ENCODE results near the gene PNPLA1. TPM values are rescaled to one million over a fixed set of nuclear protein-coding genes. Genes with fewer than 3 reads are reported as not detected.
"Not testable (repeated sequence)": the region's sequence is repeated elsewhere in the genome, so short reads cannot be mapped to it uniquely, and the experiment has no call there.

The PNPLA1 gene
- total RNA-seq, 1 donor from 2014 or later: not detected

- no peaks in the 10 kb centered on the region for H3K36me3 ChIP-seq (ENCODE audit: control insufficient read depth, insufficient read depth, low read length)
- TF ChIP-seq CTCF (IDR thresholded peaks at IDR 0.05; ENCODE audit: insufficient read depth, low read length, poor library complexity, severe bottlenecking): no peak
- no peak overlapping the region for H3K4me3 ChIP-seq (ENCODE audit: low read depth, low read length)
- DNase-seq (ENCODE audit: low read depth): no peak
- H3K27me3 ChIP-seq (ENCODE audit: control insufficient read depth, insufficient read depth, low read length): peaks cover 19% of the 10 kb centered on the region
Measured at GRCh38 chr6:36335465-36336207, 65.8 kb downstream of the PNPLA1 start.

- Histone ChIP-seq H3K27me3 (ENCODE audit: control insufficient read depth, insufficient read depth, low read length) (peaks cover 22% of the 10 kb centered on the region), H3K36me3 (ENCODE audit: control insufficient read depth, insufficient read depth, low read length) (no peaks in the 10 kb centered on the region), H3K4me3 (ENCODE audit: low read depth, low read length) (no peak overlapping the region)
- no peak for TF ChIP-seq CTCF (IDR thresholded peaks at IDR 0.05; ENCODE audit: insufficient read depth, low read length, poor library complexity, severe bottlenecking)
- DNase-seq (ENCODE audit: low read depth): no peak
Measured at GRCh38 chr6:36336208-36336710, 66.4 kb downstream of the PNPLA1 start.

- DNase-seq (ENCODE audit: low read depth): no peak
- Histone ChIP-seq H3K27me3 (ENCODE audit: control insufficient read depth, insufficient read depth, low read length) (peaks cover 22% of the 10 kb centered on the region), H3K4me3 (ENCODE audit: low read depth, low read length) (no peak within 1 kb of the TSS), H3K36me3 (ENCODE audit: control insufficient read depth, insufficient read depth, low read length) (no peaks in the 10 kb centered on the region)
- TF ChIP-seq CTCF (IDR thresholded peaks at IDR 0.05; ENCODE audit: insufficient read depth, low read length, poor library complexity, severe bottlenecking): no peak
Measured at GRCh38 chr6:36336779-36337241, 67.0 kb downstream of the PNPLA1 start, which contains the start of gene BNIP5. BNIP5 (minus strand) TSS chr6:36336888; CDS start chr6:36330690, 6,198 bp downstream.

GRCh38 chr6:36337814-36338213 is 68.0 kb downstream of the PNPLA1 start:
- peaks cover 22% of the 10 kb centered on the region for H3K27me3 ChIP-seq (ENCODE audit: control insufficient read depth, insufficient read depth, low read length)
- TF ChIP-seq CTCF (IDR thresholded peaks at IDR 0.05; ENCODE audit: insufficient read depth, low read length, poor library complexity, severe bottlenecking): no peak
- H3K4me3 ChIP-seq (ENCODE audit: low read depth, low read length): no peak overlapping the region
- H3K36me3 ChIP-seq (ENCODE audit: control insufficient read depth, insufficient read depth, low read length): no peaks in the 10 kb centered on the region
- no peak for DNase-seq (ENCODE audit: low read depth)

- not testable (repeated sequence) for H3K36me3 ChIP-seq (ENCODE audit: control insufficient read depth, insufficient read depth, low read length); DNase-seq (ENCODE audit: low read depth); H3K4me3 ChIP-seq (ENCODE audit: low read depth, low read length)
- peaks cover 20% of the 10 kb centered on the region for H3K27me3 ChIP-seq (ENCODE audit: control insufficient read depth, insufficient read depth, low read length)
Measured at GRCh38 chr6:36338223-36338622, 68.4 kb downstream of the PNPLA1 start.

GRCh38 chr6:36339146-36339545 is 69.3 kb downstream of the PNPLA1 start:
- Histone ChIP-seq H3K4me3 (ENCODE audit: low read depth, low read length) (no peak overlapping the region), H3K27me3 (ENCODE audit: control insufficient read depth, insufficient read depth, low read length) (peaks cover 15% of the 10 kb centered on the region), H3K36me3 (ENCODE audit: control insufficient read depth, insufficient read depth, low read length) (no peaks in the 10 kb centered on the region)
- no peak for DNase-seq (ENCODE audit: low read depth)
- TF ChIP-seq CTCF (IDR thresholded peaks at IDR 0.05; ENCODE audit: insufficient read depth, low read length, poor library complexity, severe bottlenecking): no peak

Data from kidney epithelial cell (primary cell).